B cell (primary cell): ENCODE data around the gene IFT88. TPM values are rescaled to one million over a fixed set of nuclear protein-coding genes. Genes with fewer than 3 reads are reported as not detected.

ENCODE experiments used
- ATAC-seq: fragments of 200-7000 bp; cut with Tn5 transposase; one replicate; pipeline ENCODE4 v1.10.0; 2021; ENCODE audit warnings: low read depth, mild to moderate bottlenecking, moderate number of reproducible peaks, moderate library complexity
- CTCF ChIA-PET: fragments of 350-600 bp; sonication (Branson Sonifier 250); formaldehyde crosslinking; loops from one replicate; lab custom pipeline; 2021; ENCODE audit warnings: antibody characterized with exemption, inconsistent platforms; lab: Charles Lee
- POLR2A ChIA-PET: fragments of 350-600 bp; sonication (Branson Sonifier 250); formaldehyde crosslinking; loops from one replicate; lab custom pipeline; 2021; ENCODE audit warnings: antibody characterized with exemption; lab: Charles Lee
- DNase-seq: peaks from one replicate; pipeline ENCODE4 v3.0.0; 2013
- H2AFZ ChIP-seq: 2 replicates; pipeline ENCODE4 v1.6.1; 2012; ENCODE audit warnings: mild to moderate bottlenecking, low read depth, low read length; ENCODE audit not compliant: insufficient read depth, poor library complexity, severe bottlenecking
- H3K27ac ChIP-seq, 2 donors: 1 replicate in 1 of 2; 2 replicates in 1 of 2; pipeline ENCODE4 v1.5.1; 2012 to 2013; ENCODE audit warnings: low read length in 2 of 2, mild to moderate bottlenecking in 2 of 2, moderate library complexity in 1 of 2
- H3K27me3 ChIP-seq, 4 experiments: fragments of 200-600 bp in 1 of 4; sonication (generic) in 1 of 4; replicated peaks in 1 of 4; 1 replicate in 2 of 4; 2 replicates in 2 of 4; pipeline versions ENCODE4 v1.6.1 to v1.7.0; 2013 to 2016; ENCODE audit warnings: low read length in 3 of 4, mild to moderate bottlenecking in 2 of 4, mixed read lengths in 1 of 4, moderate library complexity in 1 of 4; ENCODE audit not compliant: insufficient read depth in 4 of 4, control insufficient read depth in 3 of 4; ENCODE audit errors: control extremely low read depth in 1 of 4
- H3K36me3 ChIP-seq, 2 experiments: replicated peaks in 1 of 2; 1 replicate in 1 of 2; 2 replicates in 1 of 2; pipeline versions ENCODE4 v1.6.1 to v1.7.1; 2013; ENCODE audit warnings: low read length in 1 of 2; ENCODE audit not compliant: insufficient read depth in 2 of 2, control insufficient read depth in 1 of 2; ENCODE audit errors: control extremely low read depth in 1 of 2, extremely low read depth in 1 of 2
- H3K4me1 ChIP-seq, 2 donors: fragments of 200-600 bp in 1 of 2; sonication (generic) in 1 of 2; 1 replicate in 1 of 2; 2 replicates in 1 of 2; pipeline versions ENCODE4 v1.5.1 to v1.6.1; 2013 to 2017; ENCODE audit warnings: low read length in 2 of 2; ENCODE audit not compliant: control insufficient read depth in 2 of 2, insufficient read depth in 2 of 2
- H3K4me2 ChIP-seq: replicated peaks from 2 replicates; pipeline ENCODE3; 2012; ENCODE audit warnings: mild to moderate bottlenecking, low read depth, low read length; ENCODE audit not compliant: poor library complexity, severe bottlenecking
- H3K4me3 ChIP-seq, 5 experiments: fragments of 200-600 bp in 1 of 5; sonication (generic) in 1 of 5; 1 replicate in 3 of 5; 2 replicates in 2 of 5; pipeline versions ENCODE4 v1.5.1 to v1.7.0; 2011 to 2016; ENCODE audit warnings: low read length in 4 of 5, mild to moderate bottlenecking in 4 of 5, low read depth in 2 of 5, control low read depth in 1 of 5, moderate library complexity in 1 of 5; ENCODE audit not compliant: insufficient read depth in 1 of 5; ENCODE audit errors: control extremely low read depth in 1 of 5, extremely low read depth in 1 of 5
- H3K79me2 ChIP-seq: fragments of 200-600 bp; sonication (generic); one replicate; pipeline ENCODE4 v1.6.0; 2016; ENCODE audit warnings: low read length; ENCODE audit not compliant: control insufficient read depth, insufficient read depth
- H3K9ac ChIP-seq: fragments of 200-600 bp; sonication (generic); 2 replicates; pipeline ENCODE4 v1.6.1; 2017; ENCODE audit warnings: mild to moderate bottlenecking, low read length, moderate library complexity
- H3K9me3 ChIP-seq, 3 donors: one replicate each; pipeline versions ENCODE4 v1.6.1 to v1.7.1; 2013; ENCODE audit warnings: low read length in 2 of 3; ENCODE audit not compliant: control insufficient read depth in 2 of 3, insufficient read depth in 1 of 3; ENCODE audit errors: control extremely low read depth in 1 of 3
- H4K20me1 ChIP-seq: 2 replicates; pipeline ENCODE4 v1.6.0; 2012; ENCODE audit warnings: mild to moderate bottlenecking, low read length; ENCODE audit not compliant: insufficient read depth, control insufficient read depth, poor library complexity, severe bottlenecking
- H3K27ac Mint-ChIP-seq: one replicate; pipeline ENCODE4 v1.8.0; 2021; ENCODE audit warnings: mixed read lengths
- H3K27me3 Mint-ChIP-seq: one replicate; pipeline ENCODE4 v1.8.0; 2021; ENCODE audit warnings: mixed read lengths
- H3K4me1 Mint-ChIP-seq: one replicate; pipeline ENCODE4 v1.8.0; 2021; ENCODE audit warnings: mixed read lengths
- H3K4me3 Mint-ChIP-seq: one replicate; pipeline ENCODE4 v1.8.0; 2021; ENCODE audit warnings: mixed read lengths
- H3K9me3 Mint-ChIP-seq: one replicate; pipeline ENCODE4 v1.8.0; 2022; ENCODE audit warnings: mixed read lengths; ENCODE audit not compliant: insufficient read depth
- EZH2 ChIP-seq: IDR thresholded peaks from 2 replicates; pipeline ENCODE4 v1.6.1; 2012; ENCODE audit warnings: borderline replicate concordance, low read depth, mild to moderate bottlenecking, moderate library complexity, low read length; ENCODE audit not compliant: insufficient read depth, poor library complexity, severe bottlenecking
- WGBS: methylation state at CpG from one replicate; pipeline ENCODE4 v1.1.5; 2013; ENCODE audit warnings: missing lambda C conversion rate; ENCODE audit not compliant: insufficient coverage; 5-methylcytosine and 5-hydroxymethylcytosine counted together
- intact Hi-C: fragments of 100-400 bp; cut with micrococcal nuclease; formaldehyde crosslinking; loops from one replicate; pipeline ENCODE4 v1.10.0; 2022
- polyA plus RNA-seq: library from polyadenylated mRNA; depleted of rRNA; stranded (reverse); fragments of >200 nt; gene quantifications from 2 replicates; pipeline ENCODE4 v1.2.3, GENCODE V29; 2012
- total RNA-seq, 2 donors: library from RNA; stranded (reverse); fragments of 120-200 nt in 1 of 2; gene quantifications; 1 replicate in 1 of 2; 2 replicates in 1 of 2; pipeline versions ENCODE4 v1.2.3 to v1.2.4, GENCODE V29; 2013 to 2022
- TF ChIP-seq, protein P1 (sequence below): fragments of 200-600 bp; IDR thresholded peaks from one replicate; pipeline ENCODE4 v1.8.0; 2022; ENCODE audit warnings: antibody characterized with exemption, mild to moderate bottlenecking

IFT88 gene
- total and polyA plus RNA-seq, 2 donors (not counting 1 experiment from before 2014, with no cell fraction given), result 8.0 to 23.3 TPM

DNA sequence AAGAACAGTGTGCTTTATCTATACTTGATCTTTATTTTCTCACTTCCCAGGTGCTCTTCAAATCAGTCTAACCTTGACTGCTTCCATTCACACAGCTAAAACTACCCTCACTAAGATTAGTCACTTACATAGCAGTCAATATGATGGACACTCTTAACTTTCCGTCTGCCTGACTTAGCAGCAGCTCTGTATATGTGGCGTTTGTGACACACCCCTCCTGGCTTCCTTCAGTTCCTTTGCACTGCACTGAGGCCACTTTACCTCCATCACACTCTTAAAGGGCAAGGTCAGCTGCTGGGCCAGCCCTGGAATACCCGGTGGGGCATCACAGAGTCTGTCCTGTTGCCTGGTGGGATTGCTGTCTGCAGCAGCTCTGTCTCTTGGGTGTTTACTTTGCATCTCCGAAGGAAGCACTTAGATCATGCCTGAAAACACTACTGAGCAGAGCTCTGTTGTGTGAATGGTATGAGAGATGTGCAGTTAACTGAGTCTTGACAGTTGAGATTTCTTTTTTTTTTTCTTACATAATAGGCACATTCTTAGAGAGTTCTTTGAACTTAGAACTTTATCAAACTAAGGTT lies 101.0 kb downstream of the IFT88 start:
- POLR2A ChIA-PET, result no interaction called here
- no peaks in the 10 kb centered on the region for H3K9me3 Mint-ChIP-seq
- ATAC-seq (no peak), DNase-seq (no peak)
- CTCF ChIA-PET, result no interaction called here
- H3K4me3 ChIP-seq, result no peak overlapping the region
- H3K27ac Mint-ChIP-seq, result no peak overlapping the region
- no peaks in the 10 kb centered on the region for H3K4me1 Mint-ChIP-seq
- no peak overlapping the region for H3K27ac ChIP-seq
- no peak overlapping the region for H3K9ac ChIP-seq
- no peaks in the 10 kb centered on the region for H3K27me3 Mint-ChIP-seq
- H2AFZ ChIP-seq, result no peak overlapping the region
- H4K20me1 ChIP-seq, result no peaks in the 10 kb centered on the region
- H3K4me3 Mint-ChIP-seq, result no peak overlapping the region
- 73% methylated on average over 3 of the region's 4 CpGs for WGBS
- H3K9me3 ChIP-seq, result no peaks in the 10 kb centered on the region
- no peaks in the 10 kb centered on the region for H3K4me1 ChIP-seq
- no peak overlapping the region for H3K4me2 ChIP-seq
- peaks cover 2% of the 10 kb centered on the region in 2 experiments for H3K36me3 ChIP-seq
- TF ChIP-seq, protein P1, sequence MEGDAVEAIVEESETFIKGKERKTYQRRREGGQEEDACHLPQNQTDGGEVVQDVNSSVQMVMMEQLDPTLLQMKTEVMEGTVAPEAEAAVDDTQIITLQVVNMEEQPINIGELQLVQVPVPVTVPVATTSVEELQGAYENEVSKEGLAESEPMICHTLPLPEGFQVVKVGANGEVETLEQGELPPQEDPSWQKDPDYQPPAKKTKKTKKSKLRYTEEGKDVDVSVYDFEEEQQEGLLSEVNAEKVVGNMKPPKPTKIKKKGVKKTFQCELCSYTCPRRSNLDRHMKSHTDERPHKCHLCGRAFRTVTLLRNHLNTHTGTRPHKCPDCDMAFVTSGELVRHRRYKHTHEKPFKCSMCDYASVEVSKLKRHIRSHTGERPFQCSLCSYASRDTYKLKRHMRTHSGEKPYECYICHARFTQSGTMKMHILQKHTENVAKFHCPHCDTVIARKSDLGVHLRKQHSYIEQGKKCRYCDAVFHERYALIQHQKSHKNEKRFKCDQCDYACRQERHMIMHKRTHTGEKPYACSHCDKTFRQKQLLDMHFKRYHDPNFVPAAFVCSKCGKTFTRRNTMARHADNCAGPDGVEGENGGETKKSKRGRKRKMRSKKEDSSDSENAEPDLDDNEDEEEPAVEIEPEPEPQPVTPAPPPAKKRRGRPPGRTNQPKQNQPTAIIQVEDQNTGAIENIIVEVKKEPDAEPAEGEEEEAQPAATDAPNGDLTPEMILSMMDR, result no peak
- TF ChIP-seq EZH2, result no peak
- intact Hi-C loops, result no loop called here
- no peaks in the 10 kb centered on the region for H3K27me3 ChIP-seq
- no peaks in the 10 kb centered on the region for H3K79me2 ChIP-seq

DNA sequence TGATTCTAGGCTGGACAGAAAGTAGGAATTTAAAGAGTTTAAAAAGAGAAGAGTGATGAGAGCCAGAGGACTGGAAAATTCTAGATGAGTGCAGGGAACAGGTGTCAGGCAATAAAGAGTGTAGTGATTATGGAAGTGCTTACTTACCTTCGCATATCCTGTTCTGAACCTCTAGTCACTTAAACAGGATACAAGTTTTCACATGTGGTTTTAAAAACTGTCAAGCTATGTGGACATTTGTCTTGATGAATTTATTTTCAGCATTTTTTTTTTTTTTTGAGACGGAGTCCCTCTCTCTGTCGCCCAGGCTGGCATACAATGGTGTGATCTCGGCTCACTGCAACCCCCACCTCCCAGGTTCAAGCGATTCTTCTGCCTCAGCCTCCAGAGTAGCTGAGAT lies 102.2 kb downstream of the IFT88 start:
- H3K9me3 Mint-ChIP-seq, result no peaks in the 10 kb centered on the region
- 33% methylated on average over 1 of the region's 5 CpGs for WGBS
- H3K4me1 Mint-ChIP-seq, result no peaks in the 10 kb centered on the region
- no peaks in the 10 kb centered on the region for H3K27me3 ChIP-seq
- H3K27ac ChIP-seq, result no peak overlapping the region
- no peak overlapping the region for H3K9ac ChIP-seq
- no peak for DNase-seq
- no peak overlapping the region for H3K4me3 Mint-ChIP-seq
- no peak overlapping the region for H3K4me2 ChIP-seq
- no peaks in the 10 kb centered on the region for H3K9me3 ChIP-seq
- H3K27ac Mint-ChIP-seq, result no peak overlapping the region
- no peak overlapping the region for H2AFZ ChIP-seq
- ATAC-seq, result no peak
- CTCF ChIA-PET, result no interaction called here
- POLR2A ChIA-PET, result no interaction called here
- H3K27me3 Mint-ChIP-seq, result no peaks in the 10 kb centered on the region
- no peaks in the 10 kb centered on the region for H3K4me1 ChIP-seq
- H3K4me3 ChIP-seq, result no peak overlapping the region
- no peaks in the 10 kb centered on the region for H4K20me1 ChIP-seq
- H3K36me3 ChIP-seq, result peaks cover 2 to 3% of the 10 kb centered on the region in 2 experiments
- H3K79me2 ChIP-seq, result no peaks in the 10 kb centered on the region
- no peak for TF ChIP-seq EZH2
- TF ChIP-seq, protein P1, result no peak
- intact Hi-C loops, result no loop called here
